ENCODE measurements around the gene ADGRV1.
"Not testable (repeated sequence)": the region's sequence is repeated elsewhere in the genome, so short reads cannot be mapped to it uniquely, and the experiment has no call there.

The ADGRV1 gene

DNA sequence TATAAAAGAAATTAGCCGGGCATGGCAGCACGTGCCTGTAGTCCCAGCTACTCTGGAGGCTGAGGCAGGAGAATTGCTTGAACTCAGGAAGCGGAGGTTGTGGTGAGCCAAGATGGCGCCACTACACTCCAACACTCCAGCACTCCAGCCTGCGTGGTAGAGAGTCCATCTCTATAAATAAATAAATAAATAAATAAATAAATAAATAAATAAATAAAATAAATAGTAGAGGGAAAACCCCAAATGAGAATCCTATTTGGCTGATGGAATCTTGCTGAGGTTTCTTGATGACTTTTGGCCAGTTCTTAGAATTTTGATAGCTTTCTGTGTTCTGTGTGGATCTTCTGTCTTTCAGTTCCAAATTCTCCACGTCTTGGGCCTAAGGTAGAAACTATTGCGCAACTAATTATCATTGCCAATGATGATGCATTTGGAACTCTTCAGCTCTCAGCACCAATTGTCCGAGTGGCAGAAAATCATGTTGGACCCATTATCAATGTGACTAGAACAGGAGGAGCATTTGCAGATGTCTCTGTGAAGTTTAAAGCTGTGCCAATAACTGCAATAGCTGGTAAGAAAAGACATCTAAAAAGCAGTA is 126.9 kb downstream of the ADGRV1 start:
- Histone ChIP-seq H3K36me3 (ENCODE audit: control insufficient read depth, insufficient read depth, low read length) (no peaks in the 10 kb centered on the region), H3K27me3 (replicated peaks; ENCODE audit: control insufficient read depth, insufficient read depth, low read length) (no peaks in the 10 kb centered on the region), H3K4me3 (replicated peaks; ENCODE audit: low read depth, low read length) (no peak overlapping the region)
- TF ChIP-seq, protein P1, sequence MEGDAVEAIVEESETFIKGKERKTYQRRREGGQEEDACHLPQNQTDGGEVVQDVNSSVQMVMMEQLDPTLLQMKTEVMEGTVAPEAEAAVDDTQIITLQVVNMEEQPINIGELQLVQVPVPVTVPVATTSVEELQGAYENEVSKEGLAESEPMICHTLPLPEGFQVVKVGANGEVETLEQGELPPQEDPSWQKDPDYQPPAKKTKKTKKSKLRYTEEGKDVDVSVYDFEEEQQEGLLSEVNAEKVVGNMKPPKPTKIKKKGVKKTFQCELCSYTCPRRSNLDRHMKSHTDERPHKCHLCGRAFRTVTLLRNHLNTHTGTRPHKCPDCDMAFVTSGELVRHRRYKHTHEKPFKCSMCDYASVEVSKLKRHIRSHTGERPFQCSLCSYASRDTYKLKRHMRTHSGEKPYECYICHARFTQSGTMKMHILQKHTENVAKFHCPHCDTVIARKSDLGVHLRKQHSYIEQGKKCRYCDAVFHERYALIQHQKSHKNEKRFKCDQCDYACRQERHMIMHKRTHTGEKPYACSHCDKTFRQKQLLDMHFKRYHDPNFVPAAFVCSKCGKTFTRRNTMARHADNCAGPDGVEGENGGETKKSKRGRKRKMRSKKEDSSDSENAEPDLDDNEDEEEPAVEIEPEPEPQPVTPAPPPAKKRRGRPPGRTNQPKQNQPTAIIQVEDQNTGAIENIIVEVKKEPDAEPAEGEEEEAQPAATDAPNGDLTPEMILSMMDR (IDR thresholded peaks at IDR 0.05; ENCODE audit: insufficient read depth, low read length, poor library complexity, severe bottlenecking) = no peak
- DNase-seq (ENCODE audit: extremely low read depth, insufficient read length) = no peak

DNA sequence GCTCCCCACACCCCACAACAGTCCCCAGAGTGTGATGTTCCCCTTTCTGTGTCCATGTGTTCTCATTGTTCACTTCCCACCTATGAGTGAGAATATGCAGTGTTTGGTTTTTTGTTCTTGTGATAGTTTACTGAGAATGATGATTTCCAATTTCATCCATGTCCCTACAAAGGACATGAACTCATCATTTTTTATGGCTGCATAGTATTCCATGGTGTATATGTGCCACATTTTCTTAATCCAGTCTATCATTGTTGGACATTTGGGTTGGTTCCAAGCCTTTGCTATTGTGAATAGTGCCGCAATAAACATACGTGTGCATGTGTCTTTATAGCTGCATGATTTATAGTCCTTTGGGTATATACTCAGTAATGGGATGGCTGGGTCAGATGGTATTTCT is 127.8 kb downstream of the ADGRV1 start:
- H3K4me3 ChIP-seq (replicated peaks; ENCODE audit: low read depth, low read length); H3K27me3 ChIP-seq (replicated peaks; ENCODE audit: control insufficient read depth, insufficient read depth, low read length); H3K36me3 ChIP-seq (ENCODE audit: control insufficient read depth, insufficient read depth, low read length); DNase-seq (ENCODE audit: extremely low read depth, insufficient read length): not testable (repeated sequence)

GRCh38 chr5:90687458-90687857 is 128.9 kb downstream of the ADGRV1 start:
- DNase-seq (ENCODE audit: extremely low read depth, insufficient read length); H3K27me3 ChIP-seq (replicated peaks; ENCODE audit: control insufficient read depth, insufficient read depth, low read length); H3K4me3 ChIP-seq (replicated peaks; ENCODE audit: low read depth, low read length); H3K36me3 ChIP-seq (ENCODE audit: control insufficient read depth, insufficient read depth, low read length): not testable (repeated sequence)

GRCh38 chr5:90689064-90689463 is 130.5 kb downstream of the ADGRV1 start:
- Histone ChIP-seq H3K4me3 (replicated peaks; ENCODE audit: low read depth, low read length) (no peak overlapping the region), H3K27me3 (replicated peaks; ENCODE audit: control insufficient read depth, insufficient read depth, low read length) (no peaks in the 10 kb centered on the region), H3K36me3 (ENCODE audit: control insufficient read depth, insufficient read depth, low read length) (no peaks in the 10 kb centered on the region)
- TF ChIP-seq, protein P1 (IDR thresholded peaks at IDR 0.05; ENCODE audit: insufficient read depth, low read length, poor library complexity, severe bottlenecking) = no peak
- no peak for DNase-seq (ENCODE audit: extremely low read depth, insufficient read length)

- Histone ChIP-seq H3K4me3 (replicated peaks; ENCODE audit: low read depth, low read length) (no peak overlapping the region), H3K36me3 (ENCODE audit: control insufficient read depth, insufficient read depth, low read length) (no peaks in the 10 kb centered on the region), H3K27me3 (replicated peaks; ENCODE audit: control insufficient read depth, insufficient read depth, low read length) (no peaks in the 10 kb centered on the region)
- no peak for DNase-seq (ENCODE audit: extremely low read depth, insufficient read length)
- TF ChIP-seq, protein P1 (IDR thresholded peaks at IDR 0.05; ENCODE audit: insufficient read depth, low read length, poor library complexity, severe bottlenecking) = no peak
These were observed 131.7 kb downstream of the ADGRV1 start for GRCh38 chr5:90690307-90690706.

DNA sequence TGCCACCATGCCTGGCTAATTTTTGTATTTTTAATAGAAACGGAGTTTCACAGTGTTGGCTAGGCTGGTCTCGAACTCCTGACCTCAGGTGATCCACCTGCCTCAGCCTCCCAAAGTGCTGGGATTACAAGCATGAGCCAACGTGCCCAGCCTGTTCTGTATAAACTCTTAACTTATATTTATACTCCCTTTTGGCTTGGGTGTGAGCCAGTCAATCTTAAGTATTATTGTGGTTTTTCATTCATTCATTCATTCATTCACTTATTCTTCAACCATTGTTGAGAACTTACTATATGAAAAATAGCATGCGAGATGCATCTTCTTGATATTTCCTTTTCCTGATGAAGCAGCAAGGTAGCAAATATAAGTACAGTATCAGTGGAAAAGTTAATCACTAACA is 132.9 kb downstream of the ADGRV1 start:
- Histone ChIP-seq H3K27me3 (replicated peaks; ENCODE audit: control insufficient read depth, insufficient read depth, low read length) (no peaks in the 10 kb centered on the region), H3K4me3 (replicated peaks; ENCODE audit: low read depth, low read length) (no peak overlapping the region), H3K36me3 (ENCODE audit: control insufficient read depth, insufficient read depth, low read length) (no peaks in the 10 kb centered on the region)
- TF ChIP-seq, protein P1 (IDR thresholded peaks at IDR 0.05; ENCODE audit: insufficient read depth, low read length, poor library complexity, severe bottlenecking) = no peak
- DNase-seq (ENCODE audit: extremely low read depth, insufficient read length) = no peak

GRCh38 chr5:90696153-90696552 is 137.6 kb downstream of the ADGRV1 start:
- H3K36me3 ChIP-seq (ENCODE audit: control insufficient read depth, insufficient read depth, low read length) = no peaks in the 10 kb centered on the region
- no peak overlapping the region for H3K4me3 ChIP-seq (replicated peaks; ENCODE audit: low read depth, low read length)
- H3K27me3 ChIP-seq (replicated peaks; ENCODE audit: control insufficient read depth, insufficient read depth, low read length) = no peaks in the 10 kb centered on the region
- TF ChIP-seq, protein P1 (IDR thresholded peaks at IDR 0.05; ENCODE audit: insufficient read depth, low read length, poor library complexity, severe bottlenecking) = no peak
- no peak for DNase-seq (ENCODE audit: extremely low read depth, insufficient read length)

Data from GM06990 (cell line).